Muscle layer of colon (tissue), 2 donors: Measurements from ENCODE around the gene WHAMM.
A peak's percentile ranks its signal among the peaks of the same experiment; 100 is the strongest.
"Not testable (repeated sequence)": the region's sequence is repeated elsewhere in the genome, so short reads cannot be mapped to it uniquely, and the experiment has no call there.

ENCODE experiments used
- H3K27ac ChIP-seq: one replicate; pipeline ENCODE4 v1.7.0; 2013; ENCODE audit warnings: low read depth, mild to moderate bottlenecking, low read length, moderate library complexity
- H3K27me3 ChIP-seq, 2 donors: one replicate each; pipeline ENCODE4 v1.7.0; 2013; ENCODE audit warnings: low read length in 2 of 2, mild to moderate bottlenecking in 2 of 2; ENCODE audit not compliant: insufficient read depth in 2 of 2, control insufficient read depth in 1 of 2
- H3K36me3 ChIP-seq: one replicate; pipeline ENCODE4 v1.7.0; 2013; ENCODE audit warnings: mild to moderate bottlenecking, low read length; ENCODE audit not compliant: insufficient read depth
- H3K4me1 ChIP-seq: one replicate; pipeline ENCODE4 v1.7.0; 2013; ENCODE audit warnings: mild to moderate bottlenecking, low read length; ENCODE audit not compliant: insufficient read depth
- H3K4me3 ChIP-seq, 2 donors: one replicate each; pipeline ENCODE4 v1.7.0; 2013; ENCODE audit warnings: low read length in 2 of 2, low read depth in 1 of 2, mild to moderate bottlenecking in 1 of 2, moderate library complexity in 1 of 2
- H3K9ac ChIP-seq: one replicate; pipeline ENCODE4 v1.7.0; 2013; ENCODE audit warnings: low read length
- H3K9me3 ChIP-seq: one replicate; pipeline ENCODE4 v1.7.0; 2013; ENCODE audit warnings: mild to moderate bottlenecking, low read length
- donor health status: abdominal sarcoma.
- donor health status: Adenocarcinoma of cecum.

WHAMM gene

DNA sequence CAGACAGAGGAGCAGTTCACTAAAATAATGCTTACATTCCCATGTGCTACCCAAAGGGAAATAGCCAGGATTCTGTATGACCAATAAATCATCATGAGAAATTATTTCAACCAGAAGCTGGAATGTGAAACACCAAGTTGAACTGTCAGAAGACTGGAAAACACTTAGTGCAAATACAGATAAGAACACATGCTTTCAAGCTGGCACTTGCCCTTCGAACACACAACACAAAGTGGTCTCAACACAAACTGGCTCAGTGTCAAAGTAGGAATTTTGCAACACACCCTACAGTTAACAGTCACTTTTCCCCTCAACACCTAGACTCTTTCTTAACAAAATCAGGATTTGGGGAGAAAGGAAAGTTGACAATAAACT, 4.9 kb upstream of the WHAMM start:
- no peak overlapping the region for H3K9ac ChIP-seq
- H3K36me3 ChIP-seq, result no peaks in the 10 kb centered on the region
- peaks cover 5% of the 10 kb centered on the region for H3K4me1 ChIP-seq
- no peak overlapping the region for H3K4me3 ChIP-seq
- no peaks in the 10 kb centered on the region for H3K9me3 ChIP-seq
- no peak overlapping the region for H3K27ac ChIP-seq
- no peaks in the 10 kb centered on the region for H3K27me3 ChIP-seq

DNA sequence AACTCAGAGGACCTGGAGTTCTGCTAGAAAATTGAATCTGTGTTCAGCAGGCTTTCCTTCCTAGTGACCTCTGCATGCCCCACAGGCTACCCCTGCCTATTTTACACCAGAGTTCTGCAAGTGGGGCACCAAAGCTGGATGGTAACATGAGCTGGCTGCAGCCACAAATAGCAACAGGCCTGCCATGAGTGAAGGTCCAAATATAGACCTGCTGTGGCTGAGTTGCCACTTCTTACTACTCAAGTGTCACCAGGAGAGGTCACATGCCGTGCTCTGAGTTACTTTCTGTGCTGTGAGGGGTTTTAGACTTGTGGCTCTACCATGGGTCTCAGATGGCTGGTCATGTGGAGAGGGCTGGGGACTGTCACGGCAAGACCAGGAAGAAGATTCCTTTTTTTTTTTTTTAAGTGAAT, 3.4 kb upstream of the WHAMM start, which contains the start of gene FSD2:
Gene FSD2 (minus strand): TSS at position 76 of the 413 bp plus-strand sequence. CDS start 18,679 bp downstream, outside the sequence.
- Histone ChIP-seq H3K27ac (no peak within 1 kb of the TSS), H3K4me3 (no peak within 1 kb of the TSS), H3K4me1 (peaks cover 10% of the 10 kb centered on the region), H3K36me3 (no peaks in the 10 kb centered on the region), H3K27me3 (no peaks in the 10 kb centered on the region), H3K9me3 (no peaks in the 10 kb centered on the region), H3K9ac (no peak within 1 kb of the TSS)

DNA sequence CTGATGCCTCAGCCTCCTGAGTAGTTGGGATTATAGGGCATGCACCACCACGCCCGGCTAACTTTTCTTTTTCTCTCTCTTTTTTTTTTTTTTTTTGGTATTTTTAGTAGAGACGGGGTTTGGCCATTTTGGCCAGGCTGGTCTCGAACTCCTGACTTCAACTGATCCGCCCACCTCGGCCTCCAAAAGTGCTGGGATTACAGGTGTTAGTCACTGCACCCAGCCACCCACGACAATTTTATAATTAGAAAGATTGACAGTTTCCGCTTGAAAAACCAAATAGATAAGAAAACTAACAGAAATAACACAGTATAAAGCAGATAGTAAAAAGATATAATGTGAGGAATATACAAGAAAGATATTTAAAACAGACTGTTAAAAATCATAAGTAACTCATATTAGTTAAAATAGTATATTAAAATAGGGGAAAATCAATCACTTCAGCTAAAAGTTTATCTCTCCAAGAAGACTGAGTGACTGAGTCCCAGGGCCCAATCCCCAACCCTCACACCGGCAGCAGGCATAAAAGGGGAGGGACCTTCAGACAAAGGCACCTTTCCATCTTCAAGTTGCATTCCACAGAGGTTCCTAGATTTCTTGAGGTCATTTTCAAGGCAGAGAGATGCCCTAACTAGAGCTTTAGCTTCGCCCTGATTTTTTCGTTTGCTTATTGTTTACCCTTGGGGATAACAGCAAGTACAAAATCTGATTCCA, 1.4 kb upstream of the WHAMM start:
- Histone ChIP-seq H3K27ac (no peak overlapping the region), H3K9ac (no peak overlapping the region)

DNA sequence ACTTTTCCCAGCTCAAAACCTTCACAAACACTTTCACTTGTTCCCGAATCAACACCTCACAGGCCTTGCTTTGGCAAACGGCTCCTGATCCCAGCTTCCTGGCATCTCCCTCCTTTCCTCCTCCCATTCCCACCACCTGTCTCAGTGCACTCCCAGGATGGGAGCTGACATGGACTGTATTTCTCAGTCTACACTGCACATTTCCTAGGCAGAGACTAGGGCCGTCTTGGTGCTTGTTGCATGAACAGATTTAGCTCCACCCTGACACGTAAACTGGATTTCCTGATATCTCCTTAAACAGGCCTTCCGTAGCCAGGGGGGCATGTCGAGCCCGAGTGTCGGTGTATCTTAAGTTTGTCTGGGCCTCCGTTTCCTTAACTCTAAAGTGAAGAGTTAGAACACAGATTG, 790 bp upstream of the WHAMM start:
- no peaks in the 10 kb centered on the region for H3K27me3 ChIP-seq
- peaks cover under 1% of the 10 kb centered on the region for H3K36me3 ChIP-seq
- peaks cover 24% of the 10 kb centered on the region for H3K4me1 ChIP-seq
- H3K27ac ChIP-seq, result peak overlapping the region; percentile 97
- peak overlapping the region in 1 of 2 donors; percentile 95 for H3K4me3 ChIP-seq
- H3K9ac ChIP-seq, result no peak overlapping the region
- H3K9me3 ChIP-seq, result no peaks in the 10 kb centered on the region

More for the DNA sequence above, 1.4 kb upstream of the WHAMM start:
- no peaks in the 10 kb centered on the region for H3K27me3 ChIP-seq
- no peaks in the 10 kb centered on the region for H3K9me3 ChIP-seq
- H3K4me3 ChIP-seq, result no peak overlapping the region
- no peaks in the 10 kb centered on the region for H3K36me3 ChIP-seq
- H3K4me1 ChIP-seq, result peaks cover 24% of the 10 kb centered on the region

DNA sequence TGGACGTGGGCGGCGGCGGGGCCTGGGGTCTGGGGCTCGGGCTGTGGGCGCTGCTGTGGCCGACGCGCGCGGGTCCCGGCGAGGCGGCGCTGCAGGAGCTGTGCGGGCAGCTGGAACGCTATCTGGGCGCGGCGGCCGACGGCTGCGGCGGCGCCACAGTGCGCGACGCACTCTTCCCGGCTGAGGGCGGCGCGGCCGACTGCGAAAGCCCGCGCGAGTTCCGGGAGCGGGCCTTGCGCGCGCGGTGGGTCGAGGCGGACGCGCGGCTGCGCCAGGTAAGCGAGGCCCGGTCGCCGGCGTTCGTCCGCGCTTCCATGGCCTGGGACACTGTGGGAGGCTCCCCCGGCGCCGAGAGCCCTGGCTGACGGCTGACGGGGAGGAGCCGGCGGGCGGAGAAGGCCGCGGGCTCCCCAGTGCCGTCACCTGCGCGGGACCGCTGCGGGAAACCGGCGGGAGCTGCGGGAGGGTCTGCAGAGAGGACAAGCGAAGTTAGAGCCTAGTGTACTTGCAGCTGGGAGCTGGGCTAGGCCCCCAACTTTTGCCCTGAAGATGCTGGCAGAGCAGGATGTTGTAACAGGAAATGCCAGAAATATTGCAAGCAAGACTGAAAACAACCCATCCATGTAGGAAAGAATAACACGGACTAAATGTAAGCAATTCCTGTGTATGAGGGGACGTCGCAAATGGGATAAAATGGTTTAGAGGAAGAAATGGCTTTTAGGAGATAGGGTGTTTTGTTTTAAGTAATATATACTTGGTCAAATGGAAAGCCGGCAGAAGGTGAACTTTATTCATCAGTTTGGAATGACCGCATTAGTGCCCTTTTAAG, 847 bp downstream of the WHAMM start:
- Histone ChIP-seq H3K9me3 (no peaks in the 10 kb centered on the region), H3K36me3 (peaks cover 10% of the 10 kb centered on the region), H3K9ac (peak overlapping the region; percentile 93), H3K4me1 (peaks cover 24% of the 10 kb centered on the region), H3K27ac (peak overlapping the region; percentile 97), H3K4me3 (peak overlapping the region; percentile 87 to 95), H3K27me3 (no peaks in the 10 kb centered on the region)

DNA sequence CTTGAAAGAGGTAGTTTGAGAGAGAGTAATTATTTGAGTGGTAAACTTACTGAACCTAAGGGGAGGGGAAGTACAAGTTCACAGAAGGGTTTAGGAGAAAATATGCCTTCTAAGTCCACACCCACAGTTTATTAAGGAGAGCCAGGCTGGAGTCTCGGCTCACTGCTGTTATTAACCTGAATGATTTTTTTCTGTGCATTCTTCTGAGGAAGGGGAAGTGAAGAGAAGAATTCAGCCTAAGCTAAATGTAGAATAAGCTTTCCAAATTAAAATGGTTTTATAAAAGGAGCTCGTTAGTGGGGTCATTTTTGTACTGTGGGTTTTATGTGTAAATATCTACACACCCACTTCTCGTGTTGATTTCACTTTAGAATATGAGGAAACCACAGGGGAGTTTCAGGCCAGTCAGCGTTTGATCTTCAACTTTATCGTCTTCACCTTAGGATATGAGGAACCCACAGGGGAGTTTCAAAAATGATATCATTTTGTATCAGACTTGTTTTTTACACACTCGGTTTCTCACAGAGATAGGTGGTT, 1.5 kb downstream of the WHAMM start:
- H3K4me1 ChIP-seq, result peaks cover 24% of the 10 kb centered on the region
- H3K9ac ChIP-seq, result peak overlapping the region; percentile 93
- H3K4me3 ChIP-seq, result peak overlapping the region; percentile 87 to 95
- H3K27me3 ChIP-seq, result no peaks in the 10 kb centered on the region
- H3K27ac ChIP-seq, result peak overlapping the region; percentile 97
- H3K9me3 ChIP-seq, result no peaks in the 10 kb centered on the region
- peaks cover 14% of the 10 kb centered on the region for H3K36me3 ChIP-seq

DNA sequence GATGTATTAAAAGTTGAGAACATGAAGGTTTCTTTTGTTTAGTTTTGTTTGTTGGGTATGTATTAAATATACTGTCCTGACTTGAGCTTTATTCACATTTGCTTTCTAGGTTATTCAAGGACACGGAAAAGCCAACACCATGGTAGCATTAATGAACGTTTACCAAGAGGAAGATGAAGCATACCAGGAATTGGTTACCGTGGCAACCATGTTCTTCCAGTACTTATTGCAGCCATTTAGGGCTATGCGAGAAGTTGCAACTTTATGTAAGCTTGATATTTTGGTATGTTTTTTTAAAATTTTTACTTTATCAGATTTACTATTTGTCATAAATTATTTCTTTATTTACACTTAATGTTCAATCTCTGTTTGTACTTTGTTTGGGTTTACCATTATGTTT, 3.6 kb downstream of the WHAMM start:
- no peak overlapping the region for H3K27ac ChIP-seq
- H3K4me1 ChIP-seq, result peaks cover 24% of the 10 kb centered on the region
- no peak overlapping the region for H3K4me3 ChIP-seq
- H3K27me3 ChIP-seq, result no peaks in the 10 kb centered on the region
- H3K9me3 ChIP-seq, result no peaks in the 10 kb centered on the region
- H3K36me3 ChIP-seq, result peaks cover 25% of the 10 kb centered on the region
- no peak overlapping the region for H3K9ac ChIP-seq

DNA sequence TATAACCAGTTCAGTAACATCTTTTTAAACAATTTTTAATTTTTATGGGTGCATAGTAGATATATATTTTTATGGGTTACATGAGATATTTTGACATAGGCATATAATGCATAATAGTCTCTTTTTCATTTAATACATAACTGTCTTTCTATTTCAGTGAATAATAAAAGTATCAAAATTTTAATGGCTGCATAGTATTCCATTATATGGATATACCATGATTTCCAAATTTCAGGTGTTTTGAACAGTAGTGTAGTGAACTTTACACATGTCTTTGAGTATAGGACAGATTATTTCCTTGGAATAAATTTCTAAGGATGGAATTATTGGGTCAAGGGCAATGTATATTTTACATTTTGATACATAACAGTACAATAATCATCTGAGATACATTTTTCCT, 10.7 kb downstream of the WHAMM start:
- Histone ChIP-seq H3K27ac (no peak overlapping the region), H3K9ac (no peak overlapping the region), H3K9me3 (no peaks in the 10 kb centered on the region), H3K4me3 (no peak overlapping the region), H3K27me3 (no peaks in the 10 kb centered on the region), H3K4me1 (no peaks in the 10 kb centered on the region), H3K36me3 (peaks cover 30% of the 10 kb centered on the region)

DNA sequence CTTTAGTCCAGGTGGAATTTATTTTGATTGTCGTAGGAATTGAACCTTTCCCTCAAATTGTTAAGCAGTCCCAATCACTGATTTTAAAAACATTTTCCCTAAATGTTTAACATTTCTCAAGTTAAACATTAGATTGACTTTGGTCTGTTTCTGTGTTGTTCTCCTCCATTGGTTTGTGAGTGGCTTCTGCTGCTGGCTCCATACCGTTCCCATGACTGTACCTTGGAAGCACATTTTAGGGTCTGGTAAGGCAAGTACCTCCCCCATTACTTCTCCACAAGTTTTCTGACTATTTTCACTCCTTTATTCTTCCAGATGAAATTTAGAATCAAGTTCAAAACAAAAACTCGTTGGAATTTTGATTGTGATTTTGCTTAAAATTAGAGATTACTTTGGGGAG, 12.0 kb downstream of the WHAMM start:
- peaks cover 26% of the 10 kb centered on the region for H3K36me3 ChIP-seq
- H3K9ac ChIP-seq, H3K4me1 ChIP-seq, H3K9me3 ChIP-seq, H3K27me3 ChIP-seq, H3K27ac ChIP-seq, H3K4me3 ChIP-seq: not testable (repeated sequence)

DNA sequence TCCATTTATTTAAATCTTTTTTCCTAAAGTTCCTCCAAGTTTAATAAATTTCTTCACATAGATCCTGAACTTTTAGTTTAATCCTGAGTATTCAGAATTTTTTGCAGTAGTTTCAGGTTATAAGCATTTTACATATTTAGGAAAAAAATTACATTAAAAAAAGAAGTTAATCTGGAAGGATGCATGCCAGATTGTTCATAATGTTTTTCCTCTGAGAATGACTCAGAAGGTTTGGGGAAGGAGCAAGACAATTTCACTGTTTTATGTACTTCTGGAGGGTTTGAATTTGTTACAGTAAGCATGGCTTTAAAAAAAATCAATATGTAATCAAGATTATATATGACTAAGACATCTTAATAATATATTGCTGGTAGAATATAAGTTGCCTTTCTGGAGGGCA, 12.4 kb downstream of the WHAMM start:
- H3K36me3 ChIP-seq, result peaks cover 26% of the 10 kb centered on the region
- H3K27me3 ChIP-seq, H3K27ac ChIP-seq, H3K4me3 ChIP-seq, H3K9ac ChIP-seq, H3K4me1 ChIP-seq, H3K9me3 ChIP-seq: not testable (repeated sequence)

DNA sequence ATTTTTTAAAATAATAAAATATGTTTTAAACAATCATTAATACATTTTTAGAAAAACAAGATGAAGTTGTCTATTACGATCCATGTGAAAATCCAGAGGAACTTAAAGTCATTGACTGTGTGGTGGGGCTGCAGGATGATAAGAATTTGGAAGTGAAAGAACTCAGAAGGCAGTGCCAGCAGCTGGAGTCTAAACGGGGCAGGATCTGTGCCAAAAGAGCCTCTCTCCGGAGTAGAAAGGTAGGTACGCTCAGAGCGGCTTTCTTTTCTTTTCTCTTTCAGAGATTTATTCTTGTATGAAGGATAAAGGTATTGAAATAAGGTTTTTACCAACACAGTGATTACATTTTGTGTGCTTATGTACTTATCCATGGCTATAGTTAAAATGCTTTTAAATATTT, 13.6 kb downstream of the WHAMM start:
- no peak overlapping the region for H3K9ac ChIP-seq
- no peak overlapping the region for H3K4me3 ChIP-seq
- no peaks in the 10 kb centered on the region for H3K9me3 ChIP-seq
- peaks cover 32% of the 10 kb centered on the region for H3K36me3 ChIP-seq
- H3K27ac ChIP-seq, result no peak overlapping the region
- H3K27me3 ChIP-seq, result no peaks in the 10 kb centered on the region
- H3K4me1 ChIP-seq, result no peaks in the 10 kb centered on the region
